HT1080 (cell line): Measurements from ENCODE around the gene WDR13. TPM values are rescaled to one million over a fixed set of nuclear protein-coding genes. Genes with fewer than 3 reads are reported as not detected.
"Not testable (repeated sequence)": the region's sequence is repeated elsewhere in the genome, so short reads cannot be mapped to it uniquely, and the experiment has no call there.

Experiments
- DNase-seq: peaks from one replicate; pipeline ENCODE4 v3.0.0-alpha.2; 2015; ENCODE audit warnings: low read depth
- total RNA-seq: library from RNA; depleted of rRNA; stranded (reverse); fragments of >200 nt; shearing (Covaris generic); gene quantifications from 2 replicates; pipeline ENCODE4 v1.2.3, GENCODE V29; 2014

Gene WDR13
- total RNA-seq, 1 experiment from 2014 or later: 74.0 TPM

DNA sequence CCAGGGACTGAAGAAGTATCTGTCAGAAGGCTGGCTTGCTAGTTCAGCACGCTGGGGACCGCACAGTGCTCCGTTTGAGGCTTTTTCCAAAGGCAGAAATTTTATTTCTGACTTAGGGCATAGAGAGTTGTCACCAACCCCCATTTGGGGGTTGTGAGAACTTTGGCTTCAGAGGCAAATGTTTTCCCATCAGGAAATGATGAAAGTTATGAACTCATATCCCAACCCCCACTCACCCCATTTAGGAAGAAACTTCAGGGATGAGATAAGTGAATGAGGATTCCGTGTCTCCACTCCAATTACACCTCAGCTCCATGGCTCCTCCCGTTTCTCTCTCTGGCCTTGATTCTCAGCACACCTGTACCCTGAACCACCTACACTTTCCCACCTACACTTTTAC lies 4.3 kb upstream of the WDR13 start:
- no peak for DNase-seq

DNA sequence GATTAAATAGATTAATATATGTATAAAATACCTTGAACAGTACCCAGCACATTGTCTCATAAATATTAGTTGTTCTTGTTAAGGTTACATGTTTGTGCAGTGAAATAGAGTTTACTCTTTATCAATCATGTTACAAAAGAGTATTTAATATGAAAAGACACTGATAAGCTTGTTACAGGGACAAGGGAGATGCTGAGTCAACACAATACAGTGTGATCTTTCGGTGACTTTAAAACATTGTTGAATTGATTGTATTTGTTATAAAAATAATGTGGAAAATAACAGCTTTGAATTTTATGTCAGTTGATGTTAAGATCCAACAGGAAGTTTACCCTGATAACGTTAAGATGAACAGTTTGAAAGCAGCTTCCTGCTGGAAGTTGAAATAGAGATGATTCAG lies 1.4 kb upstream of the WDR13 start:
- no peak for DNase-seq

DNA sequence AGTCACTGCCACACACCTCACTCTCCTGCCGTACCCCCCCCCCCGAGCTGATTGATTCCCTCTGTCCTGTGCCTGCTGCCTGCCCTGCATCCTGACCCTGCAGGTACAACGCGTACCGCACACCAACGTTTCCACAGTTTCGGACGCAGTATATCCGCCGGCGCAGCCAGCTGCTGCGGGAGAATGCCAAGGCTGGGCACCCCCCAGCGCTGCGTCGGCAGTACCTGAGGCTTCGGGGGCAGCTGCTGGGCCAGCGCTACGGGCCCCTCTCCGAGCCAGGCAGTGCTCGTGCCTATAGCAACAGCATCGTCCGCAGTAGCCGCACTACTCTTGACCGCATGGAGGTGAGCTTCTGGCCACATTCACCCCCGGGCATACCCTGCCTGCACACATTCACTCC lies 1.3 kb downstream of the WDR13 start:
- DNase-seq: no peak

DNA sequence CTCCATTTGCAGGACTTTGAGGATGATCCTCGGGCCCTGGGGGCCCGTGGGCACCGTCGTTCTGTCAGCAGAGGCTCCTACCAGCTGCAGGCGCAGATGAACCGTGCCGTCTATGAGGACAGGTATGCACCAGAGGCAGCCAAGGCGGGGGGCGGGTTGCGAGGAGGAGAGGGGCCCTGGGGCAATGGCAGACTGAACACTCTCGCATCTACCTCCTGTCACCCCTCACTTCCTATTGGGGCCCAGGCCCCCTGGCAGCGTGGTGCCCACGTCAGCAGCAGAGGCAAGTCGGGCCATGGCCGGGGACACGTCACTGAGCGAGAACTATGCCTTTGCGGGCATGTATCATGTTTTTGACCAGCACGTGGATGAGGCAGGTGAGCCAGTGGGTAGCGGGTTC lies 2.0 kb downstream of the WDR13 start:
- no peak for DNase-seq

DNA sequence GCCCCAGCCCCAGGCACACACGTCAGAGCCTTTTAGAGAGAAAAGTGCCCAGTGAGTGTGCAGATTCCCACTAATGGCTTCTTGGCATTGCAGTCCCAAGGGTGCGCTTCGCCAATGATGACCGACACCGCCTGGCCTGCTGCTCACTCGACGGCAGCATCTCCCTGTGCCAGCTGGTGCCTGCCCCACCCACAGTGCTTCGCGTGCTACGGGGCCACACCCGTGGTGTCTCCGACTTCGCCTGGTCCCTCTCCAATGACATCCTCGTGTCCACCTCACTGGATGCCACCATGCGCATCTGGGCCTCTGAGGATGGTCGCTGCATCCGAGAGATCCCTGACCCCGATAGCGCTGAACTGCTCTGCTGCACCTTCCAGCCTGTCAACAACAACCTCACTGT lies 2.9 kb downstream of the WDR13 start:
- DNase-seq: no peak

DNA sequence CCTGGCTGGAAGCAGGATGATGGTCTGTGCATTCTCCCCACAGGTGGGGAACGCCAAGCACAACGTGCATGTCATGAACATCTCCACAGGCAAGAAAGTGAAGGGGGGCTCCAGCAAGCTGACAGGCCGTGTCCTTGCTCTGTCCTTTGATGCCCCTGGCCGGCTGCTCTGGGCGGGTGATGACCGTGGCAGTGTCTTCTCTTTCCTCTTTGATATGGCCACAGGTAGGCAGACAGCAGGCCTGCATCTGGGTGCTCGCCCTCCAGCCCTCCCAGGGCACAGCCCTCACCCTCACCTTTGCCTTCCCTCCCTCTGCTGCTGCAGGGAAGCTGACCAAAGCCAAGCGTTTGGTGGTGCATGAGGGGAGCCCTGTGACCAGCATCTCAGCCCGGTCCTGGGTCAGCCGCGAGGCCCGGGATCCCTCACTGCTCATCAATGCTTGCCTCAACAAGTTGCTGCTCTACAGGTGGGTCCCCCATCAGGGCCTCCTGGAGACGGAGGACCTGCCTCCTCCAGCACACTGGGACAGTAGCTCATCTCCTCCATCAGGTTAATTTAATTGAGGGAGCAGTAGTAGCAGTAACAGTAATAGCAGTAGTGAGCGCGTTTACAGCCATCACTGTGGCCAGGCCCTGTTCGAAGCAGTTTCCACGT lies 4.6 kb downstream of the WDR13 start:
- DNase-seq: no peak

DNA sequence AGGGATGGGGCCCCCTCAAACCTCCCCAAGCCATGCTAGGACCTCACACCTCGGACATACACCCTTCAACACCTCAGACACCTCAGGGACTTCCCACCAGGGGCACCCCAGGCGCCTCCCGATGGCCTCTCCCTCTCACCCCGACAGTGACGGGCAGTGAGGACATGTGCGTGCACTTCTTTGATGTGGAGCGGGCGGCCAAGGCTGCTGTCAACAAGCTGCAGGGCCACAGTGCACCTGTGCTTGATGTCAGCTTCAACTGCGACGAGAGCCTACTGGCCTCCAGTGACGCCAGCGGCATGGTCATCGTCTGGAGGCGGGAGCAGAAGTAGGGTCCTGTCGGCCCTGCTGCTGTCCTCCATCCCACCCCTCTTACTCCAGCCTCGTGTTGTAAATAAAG lies 7.4 kb downstream of the WDR13 start:
- DNase-seq: no peak

DNA sequence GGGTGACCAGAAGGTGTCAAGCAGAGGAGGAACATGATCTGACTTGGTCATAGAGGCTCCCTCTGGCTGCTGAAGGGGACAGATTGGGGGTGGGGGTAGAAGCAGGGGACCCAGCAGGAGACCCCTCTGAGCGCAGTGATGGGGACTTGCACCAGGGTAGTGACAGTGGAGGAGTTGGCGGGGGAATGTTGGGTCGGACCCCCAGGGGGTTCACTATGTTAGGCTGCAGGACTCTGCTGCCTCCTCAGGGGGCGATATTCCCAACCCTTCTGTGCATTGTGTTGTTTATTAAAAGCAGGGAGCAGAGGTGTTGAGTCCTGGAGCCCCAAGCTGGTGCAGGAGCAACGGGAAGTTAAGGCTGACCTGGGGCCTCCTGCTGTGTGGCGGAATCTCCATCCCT lies 8.8 kb downstream of the WDR13 start:
- no peak for DNase-seq

DNA sequence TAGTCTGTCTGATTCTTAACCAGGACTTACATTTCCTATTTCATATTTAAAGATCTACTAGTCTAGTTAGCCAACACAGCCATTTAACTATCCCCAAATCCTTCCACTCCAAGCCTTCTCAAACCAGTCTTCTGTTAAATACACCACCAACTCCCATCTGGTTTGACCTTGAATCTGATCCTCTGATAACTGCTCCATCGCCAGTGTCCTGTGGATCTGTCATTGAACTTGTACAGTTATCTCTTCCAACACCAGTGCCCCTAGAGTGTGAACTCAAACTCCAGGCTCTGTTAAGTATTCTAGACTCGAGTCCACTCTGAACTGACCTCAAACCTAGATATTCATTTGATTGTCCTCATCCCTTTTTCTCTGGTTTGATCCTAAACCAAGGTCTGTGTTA lies 14.4 kb downstream of the WDR13 start:
- DNase-seq: no peak

DNA sequence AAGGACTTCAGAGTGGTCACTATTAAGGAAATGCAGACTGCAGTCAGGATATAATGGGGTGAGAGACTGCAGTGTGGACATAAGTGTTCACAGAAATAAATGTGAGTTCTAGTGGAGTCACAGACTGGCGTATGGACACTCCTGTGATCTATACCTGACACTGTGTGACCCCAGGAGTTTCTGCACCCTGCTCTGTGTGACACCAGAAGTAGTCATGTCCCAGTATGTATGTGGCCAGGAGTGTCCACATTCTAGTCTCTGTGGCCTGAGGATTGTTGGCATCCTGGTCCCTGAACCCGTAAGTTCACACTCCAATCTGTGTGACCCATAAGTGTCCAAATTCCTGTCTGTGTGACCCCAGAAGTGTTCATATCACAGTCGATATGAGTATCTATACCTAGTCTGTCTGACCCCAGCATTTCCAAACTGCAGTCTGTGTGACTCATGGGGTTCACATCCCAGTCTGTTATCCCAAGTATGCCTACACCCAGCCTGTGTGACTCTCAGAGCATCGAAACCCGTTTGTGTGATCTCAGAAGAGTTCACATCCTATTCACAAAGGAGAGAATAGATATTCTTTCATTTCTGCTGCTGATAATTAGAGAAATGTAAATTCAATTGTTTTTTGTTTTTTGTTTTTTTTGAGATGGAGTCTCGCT lies 16.3 kb downstream of the WDR13 start:
- DNase-seq: no peak

DNA sequence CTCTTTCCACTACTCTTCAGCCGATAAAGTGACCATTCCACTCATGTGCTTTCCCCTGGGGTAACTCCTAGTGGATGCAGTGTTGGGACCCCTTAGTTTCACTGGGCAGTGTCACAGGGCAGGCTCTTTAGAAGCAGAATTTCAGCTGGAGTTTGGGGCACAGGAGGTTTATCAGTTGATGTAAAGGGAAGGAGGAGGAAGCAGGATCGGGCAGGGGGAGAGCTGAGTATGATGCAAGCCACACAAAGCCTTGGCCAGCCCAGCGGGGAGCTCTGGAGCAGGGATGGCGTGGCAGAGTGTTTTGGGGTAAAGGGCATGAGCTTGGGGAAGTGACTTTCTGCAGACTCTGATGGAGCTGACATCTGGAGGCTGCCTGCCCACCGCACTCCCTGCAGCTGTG lies 19.3 kb downstream of the WDR13 start:
- DNase-seq: no peak

DNA sequence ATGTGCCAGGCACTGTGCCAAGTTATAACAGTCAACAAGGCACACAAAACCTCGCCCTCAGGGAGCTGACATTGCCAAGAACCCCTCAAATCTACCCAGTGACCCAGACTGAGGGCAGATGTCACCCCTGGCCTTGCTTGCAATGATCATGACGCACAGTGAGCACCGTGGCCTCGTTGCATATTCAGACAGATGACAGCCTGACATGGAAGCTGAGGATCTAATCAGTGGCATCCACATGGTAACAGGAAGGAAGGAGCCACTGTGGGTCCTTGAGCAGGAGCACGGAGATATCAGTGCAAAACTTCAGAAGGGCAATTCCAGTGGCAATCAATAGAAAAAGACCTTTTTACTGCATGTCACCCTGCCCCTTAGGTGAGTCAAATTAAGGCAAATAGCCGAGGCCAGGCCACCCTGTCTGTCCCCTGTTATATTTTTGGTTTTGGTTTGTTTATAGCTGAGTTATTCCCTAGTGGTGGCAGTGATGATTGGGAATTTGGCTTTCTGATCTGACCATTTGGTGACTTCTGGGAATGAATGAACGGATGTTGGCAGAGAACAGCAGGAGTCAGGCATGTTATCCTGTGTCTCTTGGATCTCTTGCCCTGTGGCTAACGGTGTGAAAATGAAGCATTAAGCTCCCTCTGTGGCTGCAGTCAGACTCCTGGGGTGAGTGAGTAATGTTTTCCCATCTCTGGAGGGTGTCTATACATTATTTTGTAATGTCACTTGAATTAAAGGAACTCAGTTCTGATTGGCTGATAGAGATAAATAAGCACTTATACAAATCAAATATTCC lies 20.4 kb downstream of the WDR13 start:
- DNase-seq: no peak

DNA sequence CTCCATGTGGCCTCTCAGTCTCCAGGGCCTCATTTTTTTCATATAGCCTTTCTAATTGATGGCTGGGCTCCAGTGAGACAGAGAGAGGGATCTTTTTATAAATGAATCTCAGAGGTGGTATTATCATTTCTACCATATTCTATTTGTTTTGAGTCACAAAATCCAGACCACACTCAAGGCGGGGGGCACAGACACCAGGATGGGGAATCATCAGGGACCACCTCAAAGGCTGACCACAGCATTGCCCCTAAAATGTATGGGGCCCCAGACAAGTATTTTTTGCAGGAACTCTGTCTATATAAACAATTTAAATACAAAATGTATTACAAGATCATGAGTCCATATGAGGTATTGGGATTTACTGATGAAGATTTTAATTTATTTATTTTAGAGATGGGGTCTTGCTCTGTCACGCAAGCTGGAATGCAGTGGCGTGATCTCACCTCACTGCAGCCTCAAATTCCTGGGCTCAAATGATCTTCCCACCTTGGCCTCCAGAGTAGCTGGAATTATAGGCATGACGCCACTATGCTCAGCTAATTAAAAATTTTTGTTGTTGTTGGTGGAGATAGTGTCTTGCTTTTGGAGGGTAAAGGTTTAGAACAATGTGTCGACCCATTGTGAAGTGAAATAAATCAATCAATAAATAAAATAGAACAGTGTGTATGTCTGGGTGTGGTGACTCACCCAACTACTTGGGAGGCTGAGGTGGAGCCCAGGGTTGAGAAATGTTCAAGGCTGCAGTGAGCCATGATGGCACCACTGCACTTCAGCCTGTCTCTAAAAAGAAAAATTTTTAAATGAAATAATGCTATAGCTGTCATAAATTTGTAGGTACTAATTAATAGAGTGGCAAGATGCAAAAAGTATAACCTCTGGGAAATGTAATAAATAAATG lies 29.4 kb downstream of the WDR13 start:
- no peak for DNase-seq

DNA sequence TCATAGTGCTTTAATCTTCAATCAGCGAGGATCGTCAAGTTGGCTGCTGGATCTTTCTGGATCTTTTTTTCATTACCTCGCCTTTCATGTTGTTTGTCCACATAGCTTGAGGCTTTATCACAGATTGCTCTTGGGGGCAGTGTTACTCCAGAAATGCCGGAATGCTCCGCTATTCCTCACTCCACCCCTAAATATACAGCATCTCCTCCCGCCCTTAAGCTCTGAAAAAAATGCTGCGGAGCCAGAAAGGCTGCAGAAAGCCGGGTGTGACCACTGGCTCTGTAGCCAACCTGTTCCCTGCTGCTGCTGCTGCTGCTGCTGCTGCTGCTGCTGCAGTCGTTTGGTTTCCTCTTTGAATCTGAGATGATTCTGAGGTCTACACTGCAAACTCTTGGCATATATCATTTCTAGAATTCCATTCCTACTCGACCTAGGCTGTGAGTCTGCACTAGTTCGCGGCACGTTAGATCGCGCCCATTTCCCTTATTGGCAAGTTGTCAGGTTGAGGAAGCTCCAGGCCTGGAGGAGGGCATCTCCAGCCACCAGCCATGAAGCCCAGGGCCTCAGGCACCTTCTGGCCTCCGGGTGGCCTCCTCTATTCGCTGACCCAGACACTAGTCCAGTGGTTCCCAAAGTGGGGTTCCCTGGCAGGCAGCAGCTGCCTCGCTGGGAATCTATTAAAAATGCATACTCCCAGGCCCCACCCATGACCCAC lies 34.2 kb downstream of the WDR13 start:
- peak; percentile 90 for DNase-seq

DNA sequence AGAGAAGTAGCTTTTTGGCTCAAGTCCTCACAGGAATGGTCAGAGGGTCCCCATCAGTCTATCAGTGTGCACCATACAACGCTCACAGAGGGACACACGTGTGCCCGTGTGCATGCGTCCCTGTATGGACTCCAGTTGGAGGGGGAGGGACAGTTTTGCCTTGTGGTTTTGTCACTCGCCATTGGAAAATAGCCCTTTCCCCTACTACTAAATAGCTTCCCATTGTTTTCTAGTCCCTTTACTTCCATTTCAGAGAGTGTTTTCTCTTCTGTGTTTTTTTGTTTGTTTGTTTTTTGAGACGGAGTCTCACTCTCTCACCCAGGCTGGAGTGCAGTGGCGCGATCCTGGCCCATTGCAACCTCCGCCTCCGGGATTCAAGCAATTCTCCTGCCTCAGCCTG lies 34.9 kb downstream of the WDR13 start:
- no peak for DNase-seq

DNA sequence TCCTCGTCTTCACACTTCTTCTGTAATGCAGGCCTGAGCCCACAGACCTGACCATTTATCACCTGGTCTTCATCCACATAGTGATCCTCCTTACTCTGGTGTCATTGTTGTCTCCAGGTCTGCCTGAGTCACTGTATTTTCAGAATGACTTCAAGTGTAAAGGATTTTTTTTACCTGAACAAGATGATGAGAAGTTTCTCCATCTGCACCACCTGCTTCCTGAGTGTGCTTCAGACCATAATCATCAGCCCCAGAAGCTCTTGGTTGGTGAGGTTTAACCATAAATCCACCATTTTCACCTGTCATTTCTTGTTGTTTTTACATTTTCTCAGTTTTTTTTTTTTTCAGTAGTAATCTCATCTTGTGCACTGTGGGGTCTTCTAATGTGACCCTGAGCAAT lies 39.0 kb downstream of the WDR13 start:
- no peak for DNase-seq

DNA sequence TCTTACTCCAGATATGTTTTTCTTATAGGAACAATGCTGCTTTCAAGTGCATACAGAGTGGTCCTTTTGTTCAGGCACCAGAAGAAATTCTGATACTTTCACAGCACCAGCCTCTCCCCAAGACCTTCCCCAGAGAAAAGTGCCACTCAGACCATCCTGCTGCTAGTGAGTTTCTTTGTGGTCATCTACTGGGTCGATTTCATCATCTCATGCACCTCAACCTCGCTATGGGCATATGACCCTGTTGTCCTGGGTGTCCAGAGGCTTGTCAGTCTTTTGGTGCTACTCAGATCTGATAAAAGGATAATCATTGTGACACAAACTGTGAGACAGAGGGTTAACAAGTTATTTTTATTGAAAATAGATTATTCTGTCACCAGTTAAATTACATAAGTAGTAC lies 39.5 kb downstream of the WDR13 start:
- no peak for DNase-seq

DNA sequence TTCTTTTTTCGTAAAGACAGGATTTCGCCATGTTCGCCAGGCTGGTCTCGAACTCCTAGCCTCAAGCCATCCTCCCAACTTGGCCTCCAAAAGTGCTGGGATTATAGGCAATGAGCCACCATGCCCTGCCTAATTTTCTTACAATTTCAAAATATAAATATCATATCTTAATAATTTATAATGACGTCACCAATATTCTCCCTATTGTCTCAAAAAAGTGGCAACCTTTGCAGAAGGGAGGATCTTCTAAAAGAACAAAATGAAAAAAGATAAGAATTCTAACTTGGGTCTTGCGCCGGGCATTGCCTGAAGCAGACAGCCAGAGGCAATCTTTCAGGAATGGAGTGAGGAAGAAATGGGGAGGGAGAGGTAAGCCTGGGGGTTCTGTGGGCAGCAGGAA lies 48.4 kb downstream of the WDR13 start:
- DNase-seq: no peak

DNA sequence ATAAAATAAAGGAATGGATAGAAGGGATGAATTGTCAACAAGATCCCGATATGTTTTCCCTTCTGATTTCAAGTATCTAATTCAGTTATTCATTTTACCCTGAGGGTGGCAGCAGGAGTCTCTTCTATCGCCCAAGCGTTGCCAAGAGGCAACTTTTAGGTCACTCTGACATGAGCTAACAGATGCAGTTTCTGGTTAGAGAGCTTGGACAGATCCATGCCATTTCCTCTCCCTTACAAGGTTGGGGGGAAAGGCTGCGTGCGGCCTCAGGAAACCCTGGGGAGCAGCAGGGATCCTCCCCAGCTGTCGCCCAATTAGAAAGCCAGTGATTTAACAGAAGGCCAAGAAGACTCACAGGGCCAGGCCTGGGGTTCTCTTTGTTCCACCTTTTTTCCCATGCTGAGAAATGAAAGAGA lies 51.1 kb downstream of the WDR13 start:
- no peak for DNase-seq

DNA sequence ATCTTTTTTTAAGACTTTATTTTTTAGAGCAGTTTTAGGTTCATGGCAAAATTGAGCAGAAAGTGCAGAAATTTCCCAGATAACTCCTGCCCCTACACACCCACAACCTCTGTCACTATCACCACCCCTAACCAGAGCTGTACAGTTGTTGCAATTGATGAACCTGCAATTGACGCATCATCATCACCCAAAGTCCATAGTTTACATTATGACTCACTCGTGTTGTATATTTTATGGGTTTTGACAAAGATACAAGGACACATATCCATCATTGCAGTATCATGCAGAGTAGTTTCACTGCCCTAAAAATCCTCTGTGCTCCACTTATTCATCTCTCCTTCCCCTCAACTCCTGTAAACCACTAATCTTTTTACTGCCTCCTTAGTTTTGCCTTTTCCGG lies 51.8 kb downstream of the WDR13 start:
- no peak for DNase-seq

DNA sequence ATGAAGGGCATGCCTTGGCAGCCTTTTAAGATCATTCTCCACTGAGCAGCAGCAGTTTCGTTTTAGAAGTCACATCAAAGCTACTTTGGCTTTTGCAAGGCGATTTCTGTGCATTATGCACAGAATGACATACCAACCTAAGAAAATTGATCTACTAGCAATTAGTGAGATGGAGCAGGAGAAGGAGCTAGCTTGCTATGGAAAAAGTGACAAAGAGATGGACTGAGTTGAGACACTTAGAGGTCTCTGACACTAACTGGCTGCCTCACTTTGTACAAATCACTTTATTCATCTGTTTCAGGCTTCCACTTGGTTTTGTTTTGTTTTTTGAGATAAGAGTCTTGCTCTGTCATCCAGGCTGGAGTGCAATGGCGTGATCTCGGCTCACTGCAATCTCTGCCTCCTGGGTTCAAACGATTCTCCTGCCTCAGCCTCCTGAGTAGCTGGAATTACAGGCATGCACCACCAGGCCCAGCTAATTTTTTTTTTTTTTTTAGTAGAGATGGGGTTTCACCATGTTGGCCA lies 54.8 kb downstream of the WDR13 start:
- not testable (repeated sequence) for DNase-seq
